Measurements from ENCODE around the gene HS3ST6.
"Not testable (repeated sequence)": the region's sequence is repeated elsewhere in the genome, so short reads cannot be mapped to it uniquely, and the experiment has no call there.

Gene HS3ST6

GRCh38 chr16:1900452-1900774 is 17.8 kb downstream of the HS3ST6 start:
- ChIA-PET CTCF (interaction anchor here (0.6 kb wide), 1 partner anchor 12 kb away, joined by 3 read pairs; no protein-coding TSS in a partner anchor), POLR2A (interaction anchor here (0.5 kb wide), 1 partner anchor 1000 kb away, joined by 3 read pairs; no protein-coding TSS in a partner anchor)
- Histone ChIP-seq H3K27ac (ENCODE audit: insufficient read depth in 1 of 2, low read depth in 1 of 2, low read length in 2 of 2, poor library complexity in 1 of 2, severe bottlenecking in 2 of 2) (no peak overlapping the region), H3K27me3 (replicated peaks in 2 of 5; ENCODE audit: control insufficient read depth in 4 of 5, insufficient read depth in 5 of 5, low read length in 4 of 5) (peaks cover 0 to 36% (median 5%) of the 10 kb centered on the region in 5 experiments), H3K4me1 (ENCODE audit: control extremely low read depth in 1 of 4, control insufficient read depth in 4 of 4, insufficient read depth in 4 of 4, low read length in 3 of 4) (no peaks in the 10 kb centered on the region), H3K4me3 (ENCODE audit: control insufficient read depth in 1 of 7, extremely low read depth in 1 of 7, insufficient read depth in 4 of 7, low read depth in 2 of 7, low read length in 6 of 7) (no peak overlapping the region), H3K9me3 (ENCODE audit: control extremely low read depth in 1 of 5, control insufficient read depth in 4 of 5, insufficient read depth in 2 of 5, low read depth in 1 of 5, low read length in 4 of 5) (no peaks in the 10 kb centered on the region), H3K36me3 (ENCODE audit: control insufficient read depth in 4 of 4, insufficient read depth in 4 of 4, low read length in 3 of 4) (no peaks in the 10 kb centered on the region)
- no peak for DNase-seq
- 68% methylated on average over 8 of the region's 9 CpGs for WGBS (ENCODE audit: insufficient coverage)

- ChIA-PET POLR2A (interaction anchor here (0.5 kb wide), 1 partner anchor 1000 kb away, joined by 3 read pairs; no protein-coding TSS in a partner anchor), CTCF (no interaction called here)
- no peaks in the 10 kb centered on the region for H3K36me3 ChIP-seq (ENCODE audit: control insufficient read depth in 4 of 4, insufficient read depth in 4 of 4, low read length in 3 of 4)
- H3K27me3 ChIP-seq (replicated peaks in 2 of 5; ENCODE audit: control insufficient read depth in 4 of 5, insufficient read depth in 5 of 5, low read length in 4 of 5), result peaks cover 0 to 33% (median 5%) of the 10 kb centered on the region in 5 experiments
- no peak overlapping the region for H3K27ac ChIP-seq (ENCODE audit: insufficient read depth in 1 of 2, low read depth in 1 of 2, low read length in 2 of 2, poor library complexity in 1 of 2, severe bottlenecking in 2 of 2)
- no peak overlapping the region for H3K4me3 ChIP-seq (ENCODE audit: control insufficient read depth in 1 of 7, extremely low read depth in 1 of 7, insufficient read depth in 4 of 7, low read depth in 2 of 7, low read length in 6 of 7)
- 85% methylated on average over 11 of the region's 16 CpGs for WGBS (ENCODE audit: insufficient coverage)
- DNase-seq, result no peak
- no peaks in the 10 kb centered on the region for H3K9me3 ChIP-seq (ENCODE audit: control extremely low read depth in 1 of 5, control insufficient read depth in 4 of 5, insufficient read depth in 2 of 5, low read depth in 1 of 5, low read length in 4 of 5)
- no peaks in the 10 kb centered on the region for H3K4me1 ChIP-seq (ENCODE audit: control extremely low read depth in 1 of 4, control insufficient read depth in 4 of 4, insufficient read depth in 4 of 4, low read length in 3 of 4)
These were observed 18.4 kb downstream of the HS3ST6 start for GRCh38 chr16:1899641-1900451.

- H3K27me3 ChIP-seq (replicated peaks in 2 of 5; ENCODE audit: control insufficient read depth in 4 of 5, insufficient read depth in 5 of 5, low read length in 4 of 5), result peaks cover 0 to 29% (median 5%) of the 10 kb centered on the region in 5 experiments
- H3K36me3 ChIP-seq (ENCODE audit: control insufficient read depth in 4 of 4, insufficient read depth in 4 of 4, low read length in 3 of 4); POLR2A ChIA-PET; H3K27ac ChIP-seq (ENCODE audit: insufficient read depth in 1 of 2, low read depth in 1 of 2, low read length in 2 of 2, poor library complexity in 1 of 2, severe bottlenecking in 2 of 2); DNase-seq; H3K9me3 ChIP-seq (ENCODE audit: control extremely low read depth in 1 of 5, control insufficient read depth in 4 of 5, insufficient read depth in 2 of 5, low read depth in 1 of 5, low read length in 4 of 5); H3K4me3 ChIP-seq (ENCODE audit: control insufficient read depth in 1 of 7, extremely low read depth in 1 of 7, insufficient read depth in 4 of 7, low read depth in 2 of 7, low read length in 6 of 7); H3K4me1 ChIP-seq (ENCODE audit: control extremely low read depth in 1 of 4, control insufficient read depth in 4 of 4, insufficient read depth in 4 of 4, low read length in 3 of 4): not testable (repeated sequence)
- 94% methylated on average over 2 of the region's 2 CpGs for WGBS (ENCODE audit: insufficient coverage)
- CTCF ChIA-PET, result interaction anchor here (0.6 kb wide), 1 partner anchor 13 kb away, joined by 3 read pairs; no protein-coding TSS in a partner anchor
These were observed 20.5 kb downstream of the HS3ST6 start for GRCh38 chr16:1897692-1898091.

- CTCF ChIA-PET, result no interaction called here
- H3K4me1 ChIP-seq (ENCODE audit: control extremely low read depth in 1 of 4, control insufficient read depth in 4 of 4, insufficient read depth in 4 of 4, low read length in 3 of 4), result no peaks in the 10 kb centered on the region
- DNase-seq, result no peak
- H3K27me3 ChIP-seq (replicated peaks in 2 of 5; ENCODE audit: control insufficient read depth in 4 of 5, insufficient read depth in 5 of 5, low read length in 4 of 5), result peaks cover 0 to 36% (median 5%) of the 10 kb centered on the region in 5 experiments
- no peak overlapping the region for H3K4me3 ChIP-seq (ENCODE audit: control insufficient read depth in 1 of 7, extremely low read depth in 1 of 7, insufficient read depth in 4 of 7, low read depth in 2 of 7, low read length in 6 of 7)
- POLR2A ChIA-PET, result no interaction called here
- H3K36me3 ChIP-seq (ENCODE audit: control insufficient read depth in 4 of 4, insufficient read depth in 4 of 4, low read length in 3 of 4), result no peaks in the 10 kb centered on the region
- no peak overlapping the region for H3K27ac ChIP-seq (ENCODE audit: insufficient read depth in 1 of 2, low read depth in 1 of 2, low read length in 2 of 2, poor library complexity in 1 of 2, severe bottlenecking in 2 of 2)
- 87% methylated on average over 27 of the region's 27 CpGs for WGBS (ENCODE audit: insufficient coverage)
- H3K9me3 ChIP-seq (ENCODE audit: control extremely low read depth in 1 of 5, control insufficient read depth in 4 of 5, insufficient read depth in 2 of 5, low read depth in 1 of 5, low read length in 4 of 5), result no peaks in the 10 kb centered on the region
These were observed 22.1 kb downstream of the HS3ST6 start for GRCh38 chr16:1895949-1896675.

- H3K9me3 ChIP-seq (ENCODE audit: control extremely low read depth in 1 of 5, control insufficient read depth in 4 of 5, insufficient read depth in 2 of 5, low read depth in 1 of 5, low read length in 4 of 5), result no peaks in the 10 kb centered on the region
- no peak for DNase-seq
- H3K27me3 ChIP-seq (replicated peaks in 2 of 5; ENCODE audit: control insufficient read depth in 4 of 5, insufficient read depth in 5 of 5, low read length in 4 of 5), result peaks cover 0 to 38% (median 8%) of the 10 kb centered on the region in 5 experiments
- no peaks in the 10 kb centered on the region for H3K36me3 ChIP-seq (ENCODE audit: control insufficient read depth in 4 of 4, insufficient read depth in 4 of 4, low read length in 3 of 4)
- WGBS (ENCODE audit: insufficient coverage), result 94% methylated on average over 4 of the region's 5 CpGs
- POLR2A ChIA-PET, result interaction anchor here (1.1 kb wide), 1 partner anchor 68 kb away, joined by 3 read pairs; the partner anchor contains the start of genes FAHD1 and HAGH
- no peaks in the 10 kb centered on the region for H3K4me1 ChIP-seq (ENCODE audit: control extremely low read depth in 1 of 4, control insufficient read depth in 4 of 4, insufficient read depth in 4 of 4, low read length in 3 of 4)
- CTCF ChIA-PET, result no interaction called here
- no peak overlapping the region for H3K27ac ChIP-seq (ENCODE audit: insufficient read depth in 1 of 2, low read depth in 1 of 2, low read length in 2 of 2, poor library complexity in 1 of 2, severe bottlenecking in 2 of 2)
- H3K4me3 ChIP-seq (ENCODE audit: control insufficient read depth in 1 of 7, extremely low read depth in 1 of 7, insufficient read depth in 4 of 7, low read depth in 2 of 7, low read length in 6 of 7), result no peak overlapping the region
These were observed 23.1 kb downstream of the HS3ST6 start for GRCh38 chr16:1895068-1895467.

- Histone ChIP-seq H3K36me3 (ENCODE audit: control insufficient read depth in 4 of 4, insufficient read depth in 4 of 4, low read length in 3 of 4) (no peaks in the 10 kb centered on the region), H3K4me1 (ENCODE audit: control extremely low read depth in 1 of 4, control insufficient read depth in 4 of 4, insufficient read depth in 4 of 4, low read length in 3 of 4) (no peaks in the 10 kb centered on the region), H3K27ac (ENCODE audit: insufficient read depth in 1 of 2, low read depth in 1 of 2, low read length in 2 of 2, poor library complexity in 1 of 2, severe bottlenecking in 2 of 2) (no peak overlapping the region), H3K27me3 (replicated peaks in 2 of 5; ENCODE audit: control insufficient read depth in 4 of 5, insufficient read depth in 5 of 5, low read length in 4 of 5) (peaks cover 0 to 36% (median 12%) of the 10 kb centered on the region in 5 experiments), H3K4me3 (ENCODE audit: control insufficient read depth in 1 of 7, extremely low read depth in 1 of 7, insufficient read depth in 4 of 7, low read depth in 2 of 7, low read length in 6 of 7) (no peak overlapping the region), H3K9me3 (ENCODE audit: control extremely low read depth in 1 of 5, control insufficient read depth in 4 of 5, insufficient read depth in 2 of 5, low read depth in 1 of 5, low read length in 4 of 5) (no peaks in the 10 kb centered on the region)
- WGBS (ENCODE audit: insufficient coverage), result 58% methylated on average over 4 of the region's 4 CpGs
- ChIA-PET CTCF (interaction anchor here (1.0 kb wide), 1 partner anchor 33 kb away, joined by 3 read pairs; no protein-coding TSS in a partner anchor), POLR2A (no interaction called here)
- no peak for DNase-seq
These were observed 27.5 kb downstream of the HS3ST6 start for GRCh38 chr16:1890708-1891050.

Data from common myeloid progenitor, CD34-positive (primary cell).